NCI-H2227 (cell line): ENCODE data around the gene MAN1A1.

Experiments
- DNase-seq: peaks from one replicate; lab custom pipeline; 2025; ENCODE audit not compliant: unreplicated experiment; lab: John Stamatoyannopoulos, UW

The MAN1A1 gene

DNA sequence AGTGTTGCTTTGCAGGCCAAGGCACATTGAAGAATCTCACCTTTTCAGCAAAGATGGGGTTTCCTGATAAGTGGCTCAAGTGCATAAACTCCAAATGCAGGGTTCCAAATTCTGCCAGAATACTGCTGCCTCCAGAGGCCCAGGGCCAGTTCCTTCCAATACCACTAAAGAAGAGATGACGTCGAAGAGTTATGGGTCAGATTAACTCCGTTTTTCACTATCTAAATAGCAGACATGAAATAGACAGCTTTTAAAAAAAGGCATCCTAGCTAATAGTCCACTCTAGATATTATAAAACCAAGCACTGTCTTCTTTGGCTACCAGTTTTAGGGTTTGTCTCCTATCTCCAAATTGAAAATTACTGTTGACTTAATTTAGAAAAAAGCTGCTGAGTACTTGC lies 144.8 kb downstream of the MAN1A1 start:
- DNase-seq: no peak

DNA sequence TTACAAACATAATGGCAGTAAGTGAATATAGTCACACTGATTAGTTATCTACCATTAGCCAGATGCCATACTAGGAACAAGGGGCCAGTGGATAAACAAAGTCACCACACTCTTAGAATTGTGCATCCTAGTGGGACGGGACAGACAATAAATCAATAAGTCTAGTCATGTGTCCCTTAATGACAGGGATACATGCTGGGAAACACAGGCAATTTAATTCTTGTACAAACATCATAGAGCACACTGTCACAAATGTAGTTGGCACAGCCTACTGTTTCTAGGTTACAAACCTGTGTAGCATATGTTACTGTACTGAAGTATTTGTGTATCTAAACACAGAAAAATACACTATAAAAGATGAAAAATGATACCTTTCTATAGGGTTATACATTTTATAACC lies 148.1 kb downstream of the MAN1A1 start:
- no peak for DNase-seq

DNA sequence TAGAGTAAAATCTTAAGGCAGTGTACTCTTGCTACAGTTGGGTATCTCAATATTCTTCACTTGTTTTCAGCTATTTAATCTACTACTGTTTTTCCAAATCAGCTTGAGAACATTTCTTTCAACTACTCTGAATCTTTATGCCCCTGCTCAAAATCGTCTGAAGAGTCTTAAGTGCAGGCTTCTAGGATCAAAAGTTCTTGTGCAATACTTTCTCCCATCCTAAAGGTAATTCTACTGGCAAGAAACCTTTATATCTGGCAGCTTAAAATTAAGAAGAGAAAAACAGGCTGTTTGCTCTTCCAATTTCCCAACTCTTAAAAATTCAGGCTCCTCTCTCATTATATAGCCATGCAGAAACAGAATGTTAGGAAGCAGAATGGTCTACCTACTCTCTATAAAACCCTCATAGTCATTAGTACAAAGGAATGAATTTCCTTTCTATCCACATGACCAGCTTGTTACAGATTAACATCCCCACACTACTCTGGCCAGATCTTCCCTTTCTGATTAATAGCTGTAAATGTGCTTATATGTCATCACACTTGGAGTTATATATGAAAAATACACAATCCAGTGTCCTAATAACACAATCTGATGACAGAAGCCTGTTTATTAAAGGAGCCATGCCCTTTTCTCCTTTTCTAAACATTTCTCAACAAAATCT lies 148.9 kb downstream of the MAN1A1 start:
- no peak for DNase-seq

DNA sequence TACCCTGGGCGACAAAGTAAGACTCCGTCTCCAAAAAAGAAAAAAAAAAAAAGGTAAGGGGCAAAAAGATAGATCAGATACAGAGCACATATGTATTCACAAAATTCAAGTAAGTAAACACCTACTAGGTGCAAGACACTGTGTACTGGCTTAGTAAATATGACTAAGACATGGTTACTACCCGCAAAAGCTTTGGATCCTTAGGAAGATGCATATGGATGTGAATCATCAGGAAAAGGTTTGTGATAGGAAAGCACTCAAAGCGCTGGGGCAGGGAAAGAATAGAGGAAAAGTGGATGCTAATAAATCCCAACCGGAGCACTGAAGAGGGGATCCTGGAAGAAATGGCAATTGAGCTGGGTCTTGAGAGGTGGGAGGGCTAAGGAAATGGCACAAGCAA lies 152.3 kb downstream of the MAN1A1 start:
- no peak for DNase-seq

DNA sequence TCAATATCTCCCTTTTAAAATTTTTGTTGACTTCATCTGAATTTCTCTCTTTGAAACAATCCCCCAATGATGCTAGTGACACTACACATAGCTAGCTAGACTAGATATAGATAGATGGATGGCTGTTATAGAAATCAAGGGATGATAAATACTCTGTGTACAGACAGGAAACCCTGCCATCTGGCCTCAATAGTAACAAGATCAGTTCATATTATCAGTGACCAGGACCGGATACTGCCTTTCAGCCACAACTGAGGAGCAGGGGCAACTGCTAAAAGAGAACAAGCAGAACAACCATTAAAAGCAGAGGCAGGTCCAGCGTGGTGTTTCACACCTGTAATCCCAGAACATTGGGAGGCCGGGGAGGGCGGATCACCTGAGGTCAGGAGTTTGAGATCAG lies 152.8 kb downstream of the MAN1A1 start:
- DNase-seq: no peak

DNA sequence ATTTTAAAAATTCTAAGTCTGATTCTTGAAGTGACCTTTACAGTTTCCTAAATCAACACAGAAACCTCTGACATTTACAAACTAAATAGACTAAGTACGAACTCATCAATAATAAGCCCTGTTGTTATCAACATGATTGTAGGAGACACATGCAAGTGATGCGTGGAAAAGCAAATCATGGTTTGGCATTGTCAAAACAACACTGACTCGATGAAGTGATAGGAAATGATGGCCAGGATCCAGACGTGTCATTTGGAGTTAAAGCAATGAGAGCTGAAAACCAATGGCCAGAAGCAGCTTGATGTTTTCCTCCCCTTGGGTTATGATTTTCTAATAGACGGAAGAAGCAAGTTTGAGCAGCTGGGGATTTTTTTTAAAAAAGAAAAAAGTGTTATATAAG lies 153.7 kb downstream of the MAN1A1 start:
- DNase-seq: no peak

DNA sequence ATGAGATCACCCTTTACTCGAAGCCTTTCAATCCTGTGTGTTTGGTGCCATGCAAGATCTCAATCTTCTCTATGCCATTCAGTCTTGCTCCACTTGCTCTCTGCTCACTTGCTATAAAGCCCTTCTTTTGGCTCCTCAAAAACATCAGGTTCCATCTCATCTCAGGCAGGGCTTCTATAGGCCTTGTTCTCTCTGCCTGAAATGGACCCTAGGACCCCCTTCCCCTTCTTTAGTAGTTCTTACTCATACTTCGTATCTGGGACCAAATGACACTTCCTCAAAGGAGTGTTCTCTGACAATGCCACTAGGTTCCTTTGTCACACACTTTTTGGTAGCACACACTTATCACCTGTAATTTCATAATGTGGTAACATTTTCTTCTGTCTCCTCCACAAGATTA lies 154.4 kb downstream of the MAN1A1 start:
- DNase-seq: no peak

DNA sequence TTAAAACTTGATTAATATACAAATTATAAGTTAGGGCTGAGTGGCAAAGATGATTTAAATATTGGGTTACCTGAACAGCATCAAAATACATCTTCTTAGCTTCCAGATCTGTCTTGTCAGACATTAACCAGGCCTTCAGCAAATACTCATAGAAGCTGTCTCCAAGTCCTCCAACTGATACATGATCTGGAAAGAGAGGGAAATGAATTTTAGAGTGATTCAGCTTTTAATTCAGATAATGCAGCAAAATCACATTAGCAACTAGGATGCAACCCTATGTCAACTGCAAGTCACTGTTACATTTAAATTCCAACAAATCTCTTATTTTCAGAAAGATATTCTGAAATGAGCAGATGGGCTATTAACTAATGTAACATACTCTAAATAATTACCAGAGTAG lies 155.9 kb downstream of the MAN1A1 start:
- no peak for DNase-seq

DNA sequence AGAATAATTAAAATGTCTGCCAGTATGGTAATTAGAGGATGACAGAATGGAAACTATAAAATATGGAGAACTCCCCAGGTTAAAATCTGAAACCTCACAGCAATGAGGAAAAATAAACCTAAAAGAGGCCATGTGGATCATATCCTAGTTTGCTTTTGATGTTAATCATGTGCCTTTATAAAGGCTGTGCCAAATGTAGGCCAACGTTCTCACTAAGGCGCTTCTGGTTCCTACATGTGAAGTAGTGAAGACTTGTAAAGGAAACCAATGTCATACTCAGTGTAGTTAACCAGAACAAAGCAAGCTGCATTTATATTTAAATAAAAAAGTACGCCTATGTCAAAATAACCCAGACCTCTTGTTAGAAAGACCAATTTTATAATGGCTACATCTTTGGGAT lies 157.4 kb downstream of the MAN1A1 start:
- no peak for DNase-seq

DNA sequence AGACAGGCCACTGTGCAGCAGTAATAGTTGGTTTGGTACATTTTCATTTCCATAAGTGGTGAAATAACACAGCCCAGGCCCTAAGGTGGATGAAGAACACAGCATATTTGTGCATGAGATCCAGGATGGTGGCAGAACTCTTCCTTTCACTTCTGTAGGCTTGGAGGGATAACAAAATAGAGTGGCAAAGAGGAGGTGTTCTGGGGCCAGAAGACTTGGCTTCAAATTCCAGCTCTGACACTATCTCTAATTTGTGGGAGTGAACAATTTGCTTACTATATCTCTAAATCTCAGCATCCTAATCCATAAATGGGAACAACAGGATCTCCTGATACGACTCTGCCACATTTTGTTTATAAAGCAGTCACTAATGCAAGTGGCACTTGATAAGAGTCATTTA lies 159.4 kb downstream of the MAN1A1 start:
- DNase-seq: no peak

DNA sequence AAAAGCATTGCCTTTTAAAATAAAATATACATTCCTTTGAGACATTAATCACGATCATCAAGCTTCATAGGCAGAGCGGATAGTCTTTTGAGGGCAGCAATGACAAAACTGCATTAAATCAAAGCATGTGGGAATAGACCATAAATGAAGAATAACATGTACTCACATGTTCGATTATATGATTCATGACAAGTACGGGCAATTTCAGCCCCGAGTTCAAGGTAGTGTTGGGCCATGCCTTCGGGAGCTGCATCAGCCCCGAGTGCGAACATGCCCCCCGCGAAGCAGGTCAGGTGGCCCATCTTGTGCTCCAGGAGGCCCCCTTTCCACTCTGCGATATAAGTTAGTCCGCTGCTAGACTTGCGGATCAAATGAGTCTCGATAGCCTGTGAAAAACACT lies 160.1 kb downstream of the MAN1A1 start:
- no peak for DNase-seq

DNA sequence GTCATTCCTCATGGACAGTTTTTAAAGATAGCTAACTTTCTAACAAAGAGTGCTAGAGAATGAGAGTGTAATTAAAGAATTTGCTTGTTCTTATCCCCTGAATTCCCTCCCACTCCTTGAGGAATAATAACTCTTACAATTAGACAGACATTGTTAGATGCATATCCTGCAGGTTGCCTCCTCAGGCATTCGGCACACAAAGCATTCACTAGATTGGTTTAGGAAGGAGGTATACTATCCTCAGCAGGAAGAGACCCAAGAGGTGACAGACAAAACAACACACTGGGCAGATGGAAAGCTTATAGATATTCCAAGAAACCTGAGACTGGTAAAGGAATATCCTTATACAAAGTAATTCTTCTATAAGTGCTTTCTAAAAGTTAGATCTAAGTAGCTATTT lies 162.0 kb downstream of the MAN1A1 start:
- DNase-seq: no peak

DNA sequence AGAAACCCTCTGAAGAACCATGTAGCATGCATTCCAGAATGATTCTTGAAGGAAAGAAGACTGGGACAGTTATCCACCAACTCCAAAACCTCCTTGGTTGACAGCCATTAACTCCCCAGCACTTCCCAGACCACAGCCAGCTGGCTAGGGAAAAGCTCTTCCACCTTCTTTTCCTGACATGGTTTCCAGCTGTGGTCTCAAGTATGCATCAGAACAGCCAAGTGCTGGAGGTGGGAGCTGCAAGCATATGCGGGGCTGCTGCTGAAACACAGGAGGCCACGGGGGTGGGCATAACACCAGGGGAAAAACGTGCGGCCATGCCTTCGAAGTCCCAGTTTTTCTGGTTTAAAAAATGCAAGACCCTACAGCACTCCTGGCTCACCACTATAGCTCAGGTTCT lies 163.1 kb downstream of the MAN1A1 start:
- DNase-seq: no peak

DNA sequence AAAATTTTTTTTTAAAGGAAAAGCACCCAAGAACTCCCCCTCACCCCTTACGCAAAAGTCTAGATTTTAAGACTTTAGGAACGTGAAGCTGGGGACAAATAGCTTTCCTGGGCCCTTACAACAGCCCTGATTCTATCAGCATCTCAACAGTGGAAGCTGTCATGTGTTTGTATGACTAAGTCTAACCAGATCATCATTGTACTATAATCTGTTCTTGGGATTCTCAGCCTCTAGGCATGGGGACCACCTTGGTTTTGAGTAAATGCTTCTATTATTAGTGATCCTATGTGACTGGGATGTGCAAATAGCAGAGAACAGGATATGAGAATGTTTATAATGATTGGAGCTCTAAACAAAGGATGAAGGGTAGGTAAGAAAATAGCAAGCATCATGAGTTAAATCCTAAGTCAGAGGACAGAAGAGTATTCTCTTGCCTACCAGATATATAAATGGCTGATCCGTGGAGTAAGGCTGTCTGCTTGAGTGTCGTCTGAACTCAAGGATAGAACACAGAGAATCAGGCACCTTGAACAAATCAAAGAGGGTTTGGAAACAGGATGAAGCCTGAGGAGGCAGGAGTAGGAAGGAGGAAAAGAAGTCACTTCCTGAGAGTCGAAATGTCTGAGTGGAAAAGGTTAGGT lies 165.4 kb downstream of the MAN1A1 start:
- DNase-seq: no peak

DNA sequence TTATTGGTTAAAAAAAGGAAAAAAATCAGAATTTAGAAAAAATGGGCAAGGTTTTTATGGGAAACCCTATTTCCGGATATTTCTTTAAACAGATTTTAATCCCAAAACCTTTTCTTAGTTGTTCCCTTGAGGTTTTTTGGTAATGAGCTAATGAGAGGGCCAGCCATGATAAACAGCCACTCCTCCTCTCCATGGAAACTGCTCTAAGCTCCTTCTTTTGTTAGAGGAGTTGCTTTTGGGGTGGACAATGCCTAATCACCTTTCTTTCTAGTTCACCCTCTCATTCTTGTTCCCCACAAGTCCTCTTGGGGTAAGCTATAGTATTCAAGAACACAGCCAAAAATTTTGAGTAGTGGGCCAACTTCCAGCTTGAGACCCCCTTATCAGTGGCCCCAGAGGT lies 166.1 kb downstream of the MAN1A1 start:
- DNase-seq: no peak

DNA sequence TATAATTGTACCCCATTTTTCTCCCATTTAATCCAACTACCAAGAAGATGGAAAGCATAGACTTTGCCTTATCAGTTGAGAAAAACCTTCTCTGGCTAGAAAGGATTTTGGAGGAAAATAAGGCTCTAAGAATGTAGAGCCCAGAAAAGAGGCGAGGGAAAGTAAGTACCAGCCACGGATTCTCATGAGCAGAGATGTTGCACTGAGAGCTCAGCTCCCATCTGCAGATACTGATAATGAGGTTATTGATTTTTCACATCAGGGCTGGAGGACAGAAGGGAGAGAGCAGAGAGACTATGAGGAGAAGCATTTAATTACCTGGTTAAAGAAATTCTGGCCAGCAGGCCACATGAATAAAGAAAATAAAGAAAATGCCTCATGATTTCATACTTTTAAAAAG lies 166.7 kb downstream of the MAN1A1 start:
- no peak for DNase-seq

DNA sequence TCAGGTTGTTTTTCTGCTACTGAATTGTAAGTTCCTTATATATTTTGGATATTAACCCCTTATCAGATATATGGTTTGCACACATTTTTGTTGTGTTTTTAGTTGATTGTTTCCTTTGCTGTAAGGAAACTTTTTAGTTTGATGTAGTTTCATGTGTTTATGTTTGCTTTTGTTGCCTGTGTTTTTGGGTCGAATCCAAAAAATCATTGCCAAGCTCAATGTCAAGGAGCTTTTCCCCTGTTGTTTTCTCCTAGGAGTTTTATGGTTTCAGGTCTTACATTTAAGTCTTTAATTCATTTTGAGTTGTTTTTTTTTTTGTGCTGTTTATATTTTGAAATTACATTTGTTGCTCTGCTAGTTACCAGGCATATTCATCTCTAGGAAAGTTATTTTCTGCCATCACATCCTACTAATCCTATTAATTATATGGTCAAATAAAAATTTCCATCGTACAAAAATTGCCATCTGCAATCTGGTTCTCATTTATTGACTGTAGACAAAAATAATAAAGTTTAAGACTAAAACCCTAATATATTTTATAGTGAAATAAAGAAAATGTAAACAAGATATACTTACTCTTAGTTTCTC lies 167.3 kb downstream of the MAN1A1 start:
- no peak for DNase-seq

DNA sequence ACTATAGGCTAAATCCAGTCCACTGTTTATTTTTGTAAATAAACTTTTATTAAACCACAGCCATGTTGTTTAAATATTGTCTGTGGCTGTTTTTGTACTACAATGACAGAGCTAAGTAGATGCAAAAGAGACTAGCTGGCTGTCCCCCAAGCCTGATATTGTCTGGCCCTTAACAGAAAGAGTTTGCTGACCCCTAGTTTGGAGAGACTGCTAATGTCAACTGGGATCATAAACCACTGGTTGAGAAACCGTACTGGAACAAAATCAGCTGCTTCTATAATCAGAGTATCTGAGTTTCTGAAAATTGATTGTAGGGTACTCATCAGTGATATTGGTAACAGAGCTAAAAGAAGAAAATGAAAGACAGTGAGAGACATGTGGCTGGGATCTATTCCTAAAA lies 168.5 kb downstream of the MAN1A1 start:
- DNase-seq: no peak

DNA sequence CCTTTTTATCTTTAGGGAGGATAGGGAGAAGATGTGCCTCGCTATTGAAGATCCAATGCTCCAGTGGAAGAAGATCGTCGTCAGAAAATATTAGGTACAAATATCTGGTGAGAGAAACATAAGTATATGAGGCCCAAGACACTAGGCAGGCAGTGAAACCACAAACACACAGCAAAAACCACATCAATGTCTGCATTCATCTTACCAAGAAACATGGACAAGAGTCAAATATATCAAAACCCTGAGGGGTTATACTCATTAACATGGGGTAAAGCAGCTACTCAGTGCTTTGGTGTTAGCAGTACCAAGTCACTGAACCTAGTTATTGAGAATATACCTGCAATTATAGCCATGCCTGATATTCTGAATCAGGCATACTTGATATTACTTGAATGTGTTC lies 169.7 kb downstream of the MAN1A1 start:
- DNase-seq: no peak

DNA sequence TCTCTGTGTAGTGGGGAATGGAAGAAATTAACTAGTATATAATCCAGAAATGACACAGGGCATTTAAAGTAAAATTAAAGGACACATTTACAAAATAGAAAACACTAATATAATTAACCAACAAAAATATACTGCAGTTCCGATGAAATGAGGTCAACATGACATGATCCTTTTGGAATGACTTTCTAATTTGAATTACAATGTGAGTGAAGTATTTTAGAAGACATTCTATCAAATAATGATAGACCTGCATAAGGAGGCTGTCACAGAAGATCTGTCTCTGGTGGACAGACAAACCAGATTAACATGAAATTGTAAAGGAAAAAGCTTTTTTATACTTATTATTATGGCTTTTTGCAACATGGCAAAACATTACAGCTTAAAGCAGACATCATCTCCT lies 170.5 kb downstream of the MAN1A1 start:
- no peak for DNase-seq

DNA sequence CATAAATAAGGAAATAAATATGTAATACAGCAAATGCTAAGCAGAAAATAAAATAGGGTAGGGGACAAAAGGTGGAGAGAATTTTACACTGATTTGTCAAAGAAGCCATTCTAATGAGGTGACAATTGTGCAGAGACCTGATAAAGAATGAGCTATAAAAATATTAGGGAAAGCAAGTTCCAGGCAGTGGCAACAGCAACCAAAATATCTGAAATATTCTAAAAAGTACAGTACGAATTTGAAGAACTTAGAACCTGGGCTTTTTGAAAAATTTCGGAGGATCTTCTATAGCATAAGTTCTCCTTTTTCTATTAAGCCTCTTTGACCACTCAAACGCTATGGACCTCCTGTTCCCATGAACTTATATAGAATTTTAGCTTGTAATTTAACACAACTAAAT lies 173.1 kb downstream of the MAN1A1 start:
- DNase-seq: no peak

DNA sequence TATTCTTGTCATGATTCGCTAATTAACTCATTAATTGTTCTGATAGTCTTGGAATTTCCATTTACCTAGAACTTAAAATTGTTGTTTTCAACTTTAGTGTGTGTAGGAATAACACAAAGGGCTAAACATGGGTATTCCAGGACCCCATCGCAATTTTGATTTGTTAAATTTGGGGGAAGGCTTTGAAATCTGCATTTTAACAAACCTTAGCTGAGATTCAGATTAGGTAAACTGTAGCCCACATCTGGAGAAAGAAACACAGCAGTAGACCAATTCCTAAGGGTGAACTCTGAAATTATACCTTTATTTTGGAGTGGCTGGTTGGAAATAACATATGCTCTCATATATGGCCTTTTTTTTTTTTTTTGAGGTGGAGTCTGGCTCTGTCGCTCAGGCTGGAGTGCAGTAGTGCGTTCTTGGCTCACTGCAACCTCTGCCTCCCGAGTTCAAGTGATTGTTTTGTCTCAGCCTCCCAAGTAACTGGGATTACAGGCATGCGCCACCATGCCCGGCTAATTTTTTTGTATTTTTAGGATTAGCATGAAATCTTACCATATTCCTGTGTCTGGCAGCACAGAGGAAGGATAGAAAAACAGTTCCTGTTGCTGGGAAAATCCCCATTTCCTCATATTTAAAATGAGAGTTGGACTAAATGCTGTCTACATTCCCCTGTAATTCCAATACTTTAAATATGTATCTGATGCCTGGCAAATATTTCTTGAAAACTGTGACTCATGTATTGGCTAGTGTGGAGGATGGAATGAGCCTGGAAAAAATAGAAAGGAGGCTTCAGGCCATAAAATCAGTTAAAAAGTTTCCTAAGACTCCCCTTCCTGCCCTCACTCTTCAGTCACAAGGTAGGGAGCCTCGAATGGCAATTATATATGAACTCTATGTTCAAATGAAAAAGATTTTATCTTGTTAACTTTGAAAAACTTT lies 174.4 kb downstream of the MAN1A1 start:
- no peak for DNase-seq
